Activated naive CD4-positive, alpha-beta T cell treated with anti-CD3 and anti-CD28 coated beads, Interleukin-2, amount 50 U/mL, for 24 hours (primary cell): ENCODE measurements around the gene KLHDC7B.

ENCODE experiments used
- H3K27ac Mint-ChIP-seq: one replicate; pipeline ENCODE4 v1.8.0; 2021; ENCODE audit warnings: mild to moderate bottlenecking, mixed read lengths
- H3K27me3 Mint-ChIP-seq: one replicate; pipeline ENCODE4 v1.8.0; 2021; ENCODE audit warnings: mixed read lengths
- H3K36me3 Mint-ChIP-seq: one replicate; pipeline ENCODE4 v1.8.0; 2021; ENCODE audit warnings: mixed read lengths
- H3K4me1 Mint-ChIP-seq: one replicate; pipeline ENCODE4 v1.8.0; 2021; ENCODE audit warnings: mixed read lengths
- H3K4me3 Mint-ChIP-seq: one replicate; pipeline ENCODE4 v1.8.0; 2021; ENCODE audit warnings: mild to moderate bottlenecking, mixed read lengths
- H3K9me3 Mint-ChIP-seq: one replicate; pipeline ENCODE4 v1.8.0; 2021; ENCODE audit warnings: mixed read lengths

KLHDC7B gene

GRCh38 chr22:50548040-50548920 lies 2.6 kb downstream of the KLHDC7B start:
- Mint-ChIP-seq H3K4me3 (peak overlapping the region; percentile 75), H3K4me1 (peaks cover 38% of the 10 kb centered on the region), H3K9me3 (no peaks in the 10 kb centered on the region), H3K27me3 (no peaks in the 10 kb centered on the region), H3K27ac (peak overlapping the region; percentile 85), H3K36me3 (no peaks in the 10 kb centered on the region)

- H3K27me3 Mint-ChIP-seq: no peaks in the 10 kb centered on the region
- no peaks in the 10 kb centered on the region for H3K9me3 Mint-ChIP-seq
- H3K4me3 Mint-ChIP-seq: peak overlapping the region; percentile 81
- H3K36me3 Mint-ChIP-seq: no peaks in the 10 kb centered on the region
- peak overlapping the region; percentile 65 for H3K27ac Mint-ChIP-seq
- peaks cover 38% of the 10 kb centered on the region for H3K4me1 Mint-ChIP-seq
Measured at GRCh38 chr22:50548921-50549790, 3.5 kb downstream of the KLHDC7B start.

- no peaks in the 10 kb centered on the region for H3K27me3 Mint-ChIP-seq
- peak overlapping the region; percentile 94 for H3K27ac Mint-ChIP-seq
- peak overlapping the region; percentile 82 for H3K4me3 Mint-ChIP-seq
- H3K36me3 Mint-ChIP-seq: no peaks in the 10 kb centered on the region
- peaks cover 28% of the 10 kb centered on the region for H3K4me1 Mint-ChIP-seq
- H3K9me3 Mint-ChIP-seq: no peaks in the 10 kb centered on the region
Measured at GRCh38 chr22:50550395-50550794, 4.7 kb downstream of the KLHDC7B start.

- Mint-ChIP-seq H3K9me3 (no peaks in the 10 kb centered on the region), H3K27me3 (no peaks in the 10 kb centered on the region), H3K36me3 (no peaks in the 10 kb centered on the region), H3K27ac (no peak overlapping the region), H3K4me1 (peaks cover 19% of the 10 kb centered on the region), H3K4me3 (no peak overlapping the region)
Measured at GRCh38 chr22:50551160-50551752, 5.6 kb downstream of the KLHDC7B start.

- Mint-ChIP-seq H3K36me3 (no peaks in the 10 kb centered on the region), H3K4me3 (no peak overlapping the region), H3K4me1 (peaks cover 19% of the 10 kb centered on the region), H3K27me3 (no peaks in the 10 kb centered on the region), H3K27ac (no peak overlapping the region), H3K9me3 (no peaks in the 10 kb centered on the region)
Measured at GRCh38 chr22:50553310-50553709, 7.6 kb downstream of the KLHDC7B start.

- no peaks in the 10 kb centered on the region for H3K27me3 Mint-ChIP-seq
- H3K27ac Mint-ChIP-seq: no peak overlapping the region
- no peaks in the 10 kb centered on the region for H3K9me3 Mint-ChIP-seq
- no peak overlapping the region for H3K4me3 Mint-ChIP-seq
- no peaks in the 10 kb centered on the region for H3K36me3 Mint-ChIP-seq
- peaks cover 15% of the 10 kb centered on the region for H3K4me1 Mint-ChIP-seq
Measured at GRCh38 chr22:50556703-50557102, 11.0 kb downstream of the KLHDC7B start.

GRCh38 chr22:50560034-50560433 lies 14.3 kb downstream of the KLHDC7B start:
- Mint-ChIP-seq H3K4me3 (no peak overlapping the region), H3K4me1 (peaks cover 24% of the 10 kb centered on the region), H3K9me3 (no peaks in the 10 kb centered on the region), H3K27ac (no peak overlapping the region), H3K36me3 (no peaks in the 10 kb centered on the region), H3K27me3 (no peaks in the 10 kb centered on the region)

- Mint-ChIP-seq H3K4me3 (peak overlapping the region; percentile 76), H3K9me3 (no peaks in the 10 kb centered on the region), H3K36me3 (no peaks in the 10 kb centered on the region), H3K27ac (peak overlapping the region; percentile 26), H3K4me1 (peaks cover 24% of the 10 kb centered on the region), H3K27me3 (no peaks in the 10 kb centered on the region)
Measured at GRCh38 chr22:50561401-50562358, 16.0 kb downstream of the KLHDC7B start.

- H3K27me3 Mint-ChIP-seq: no peaks in the 10 kb centered on the region
- no peaks in the 10 kb centered on the region for H3K36me3 Mint-ChIP-seq
- no peaks in the 10 kb centered on the region for H3K9me3 Mint-ChIP-seq
- peak within 1 kb of the TSS; percentile 94 for H3K4me3 Mint-ChIP-seq
- H3K4me1 Mint-ChIP-seq: peaks cover 24% of the 10 kb centered on the region
- peak within 1 kb of the TSS; percentile 60 for H3K27ac Mint-ChIP-seq
Measured at GRCh38 chr22:50562523-50563412, 17.1 kb downstream of the KLHDC7B start, which contains the start of gene SYCE3. Gene SYCE3, minus strand, starts transcription at chr22:50562919. Its CDS starts 6,514 bp downstream, at chr22:50556405.

- H3K27me3 Mint-ChIP-seq: no peaks in the 10 kb centered on the region
Measured at GRCh38 chr22:50563413-50564160, 17.9 kb downstream of the KLHDC7B start.

GRCh38 chr22:50564289-50564688 lies 18.6 kb downstream of the KLHDC7B start:
- Mint-ChIP-seq H3K27ac (no peak overlapping the region), H3K36me3 (peaks cover under 1% of the 10 kb centered on the region), H3K27me3 (no peaks in the 10 kb centered on the region), H3K4me1 (peaks cover 24% of the 10 kb centered on the region), H3K9me3 (no peaks in the 10 kb centered on the region), H3K4me3 (no peak overlapping the region)

More at GRCh38 chr22:50563413-50564160, 17.9 kb downstream of the KLHDC7B start:
- Mint-ChIP-seq H3K9me3 (no peaks in the 10 kb centered on the region), H3K27ac (peak overlapping the region; percentile 32), H3K4me3 (peak overlapping the region; percentile 94), H3K36me3 (no peaks in the 10 kb centered on the region), H3K4me1 (peaks cover 24% of the 10 kb centered on the region)

- H3K36me3 Mint-ChIP-seq: peaks cover 3% of the 10 kb centered on the region
- no peaks in the 10 kb centered on the region for H3K9me3 Mint-ChIP-seq
- no peaks in the 10 kb centered on the region for H3K27me3 Mint-ChIP-seq
- no peak overlapping the region for H3K4me3 Mint-ChIP-seq
- H3K4me1 Mint-ChIP-seq: peaks cover 9% of the 10 kb centered on the region
- no peak overlapping the region for H3K27ac Mint-ChIP-seq
Measured at GRCh38 chr22:50567721-50568252, 22.1 kb downstream of the KLHDC7B start.

GRCh38 chr22:50568626-50569025 lies 22.9 kb downstream of the KLHDC7B start:
- Mint-ChIP-seq H3K4me1 (peaks cover under 1% of the 10 kb centered on the region), H3K36me3 (peaks cover 3% of the 10 kb centered on the region), H3K4me3 (no peak overlapping the region), H3K27ac (no peak overlapping the region), H3K27me3 (no peaks in the 10 kb centered on the region), H3K9me3 (no peaks in the 10 kb centered on the region)
